Measurements from ENCODE around the gene KIF16B. TPM values are rescaled to one million over a fixed set of nuclear protein-coding genes. Genes with fewer than 3 reads are reported as not detected.

Gene KIF16B
- total and polyA plus RNA-seq, 9 of the 15 experiments (the other 6 are each of a cell fraction or from before 2014, with no cell fraction given): 1.00 to 10.6 (median 8.5) TPM

GRCh38 chr20:16615199-16615598, 42.0 kb upstream of the KIF16B start (continued):
- TF ChIP-seq AFF4 (CRISPR knock-in tag; IDR thresholded peaks at IDR 0.05) (no peak), HDGF (IDR thresholded peaks at IDR 0.05) (no peak), MAFG (tag; conservative IDR thresholded peaks at IDR 0.05) (no peak), HDAC6 (IDR thresholded peaks at IDR 0.05; ENCODE audit: low read depth, low read length) (no peak), THAP7 (CRISPR knock-in tag; IDR thresholded peaks at IDR 0.05) (no peak), TRIM28 (IDR thresholded peaks at IDR 0.05) (no peak), RBM14 (IDR thresholded peaks at IDR 0.05; ENCODE audit: borderline replicate concordance, insufficient read depth, low read depth, low read length) (no peak), ATF1 (CRISPR knock-in tag; IDR thresholded peaks at IDR 0.05) (no peak), ATF1 (tag; IDR thresholded peaks at IDR 0.05) (no peak), HNRNPLL (IDR thresholded peaks at IDR 0.05; ENCODE audit: low read depth, low read length, poor library complexity, severe bottlenecking) (no peak), ZNF639 (CRISPR knock-in tag; conservative IDR thresholded peaks at IDR 0.05 in 1 of 2, IDR thresholded peaks at IDR 0.05 in 1 of 2) (no peak), MCM7 (IDR thresholded peaks at IDR 0.05) (no peak)
